OCI-LY7 (cell line): ENCODE data around the gene GTPBP6.

Source experiments
- EZH2phosphoT487 ChIP-seq: fragments of 200-600 bp; sonication (generic); IDR thresholded peaks from 2 replicates; pipeline ENCODE4 v1.6.1; 2018; ENCODE audit warnings: low read depth, borderline replicate concordance, mild to moderate bottlenecking, mixed run types, antibody characterized with exemption, low read length, moderate library complexity, mixed read lengths
- TF ChIP-seq, protein P1 (sequence below): fragments of 200-600 bp; sonication (generic); conservative IDR thresholded peaks from 2 replicates; pipeline ENCODE4 v1.5.1; 2014; ENCODE audit warnings: mild to moderate bottlenecking, antibody characterized with exemption, low read length, moderate library complexity, mixed read lengths

DNA sequence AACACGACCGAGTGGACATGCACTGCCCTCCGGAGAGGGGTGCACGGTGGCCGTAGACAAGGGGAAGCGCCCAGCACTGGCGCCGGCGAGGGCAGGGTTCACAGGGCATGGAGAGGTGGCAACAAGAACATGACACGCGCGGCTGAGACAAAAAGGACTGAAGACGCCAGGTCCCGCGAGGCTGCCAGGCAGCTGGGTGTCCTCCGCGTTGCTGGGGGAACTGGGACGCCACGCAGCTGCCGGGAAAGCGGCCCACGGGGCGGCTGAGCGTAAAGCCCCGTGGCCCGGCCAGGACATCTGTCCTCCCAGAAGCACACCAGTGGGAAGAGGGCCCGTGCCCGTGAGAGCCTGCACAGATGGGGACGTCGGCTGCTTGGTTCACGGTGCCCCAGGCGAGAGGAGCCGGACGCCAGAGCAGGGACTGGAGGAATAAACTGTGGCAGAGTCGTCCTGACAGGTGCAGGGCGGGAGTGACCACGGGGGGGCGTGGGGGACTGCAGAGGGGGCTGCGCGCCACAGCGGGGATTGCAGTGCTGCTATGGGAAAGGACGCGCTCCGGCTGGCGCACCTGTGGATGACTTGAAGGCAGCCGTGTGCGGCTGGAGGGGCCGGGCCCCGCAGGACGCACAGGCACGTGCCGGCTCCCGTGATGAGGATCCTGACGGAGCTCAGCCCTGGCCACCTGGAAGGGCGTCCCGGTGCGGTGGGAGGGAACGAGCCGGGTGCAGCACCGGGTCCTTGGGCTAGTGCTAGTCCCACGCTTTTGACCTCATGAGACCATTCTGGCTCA, 32.1 kb upstream of the GTPBP6 start:
- TF ChIP-seq, protein P1, sequence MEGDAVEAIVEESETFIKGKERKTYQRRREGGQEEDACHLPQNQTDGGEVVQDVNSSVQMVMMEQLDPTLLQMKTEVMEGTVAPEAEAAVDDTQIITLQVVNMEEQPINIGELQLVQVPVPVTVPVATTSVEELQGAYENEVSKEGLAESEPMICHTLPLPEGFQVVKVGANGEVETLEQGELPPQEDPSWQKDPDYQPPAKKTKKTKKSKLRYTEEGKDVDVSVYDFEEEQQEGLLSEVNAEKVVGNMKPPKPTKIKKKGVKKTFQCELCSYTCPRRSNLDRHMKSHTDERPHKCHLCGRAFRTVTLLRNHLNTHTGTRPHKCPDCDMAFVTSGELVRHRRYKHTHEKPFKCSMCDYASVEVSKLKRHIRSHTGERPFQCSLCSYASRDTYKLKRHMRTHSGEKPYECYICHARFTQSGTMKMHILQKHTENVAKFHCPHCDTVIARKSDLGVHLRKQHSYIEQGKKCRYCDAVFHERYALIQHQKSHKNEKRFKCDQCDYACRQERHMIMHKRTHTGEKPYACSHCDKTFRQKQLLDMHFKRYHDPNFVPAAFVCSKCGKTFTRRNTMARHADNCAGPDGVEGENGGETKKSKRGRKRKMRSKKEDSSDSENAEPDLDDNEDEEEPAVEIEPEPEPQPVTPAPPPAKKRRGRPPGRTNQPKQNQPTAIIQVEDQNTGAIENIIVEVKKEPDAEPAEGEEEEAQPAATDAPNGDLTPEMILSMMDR, result no peak
- TF ChIP-seq EZH2phosphoT487, result no peak
